ENCODE data around the gene R3HDM2.
"Not testable (repeated sequence)": the region's sequence is repeated elsewhere in the genome, so short reads cannot be mapped to it uniquely, and the experiment has no call there.

Gene R3HDM2

DNA sequence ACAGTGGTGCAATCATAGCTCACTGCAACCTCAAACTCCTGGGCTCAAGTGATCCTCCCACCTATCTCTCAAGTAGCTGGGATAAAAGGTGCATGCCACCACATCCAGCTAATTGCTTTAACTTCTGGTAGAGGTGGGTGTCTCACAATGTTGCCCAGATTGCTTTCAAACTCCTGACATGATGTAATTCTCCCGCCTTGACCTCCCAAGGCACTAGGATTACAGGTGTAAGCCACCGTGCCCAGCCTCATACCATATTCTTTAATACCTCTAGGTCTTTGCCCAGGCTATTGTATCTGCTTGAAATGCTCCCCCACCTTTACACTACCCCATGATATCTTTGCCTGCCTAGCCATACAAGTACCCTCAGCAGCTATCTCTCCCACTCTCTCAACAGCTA is 11.3 kb downstream of the R3HDM2 start:
- DNase-seq = no peak

DNA sequence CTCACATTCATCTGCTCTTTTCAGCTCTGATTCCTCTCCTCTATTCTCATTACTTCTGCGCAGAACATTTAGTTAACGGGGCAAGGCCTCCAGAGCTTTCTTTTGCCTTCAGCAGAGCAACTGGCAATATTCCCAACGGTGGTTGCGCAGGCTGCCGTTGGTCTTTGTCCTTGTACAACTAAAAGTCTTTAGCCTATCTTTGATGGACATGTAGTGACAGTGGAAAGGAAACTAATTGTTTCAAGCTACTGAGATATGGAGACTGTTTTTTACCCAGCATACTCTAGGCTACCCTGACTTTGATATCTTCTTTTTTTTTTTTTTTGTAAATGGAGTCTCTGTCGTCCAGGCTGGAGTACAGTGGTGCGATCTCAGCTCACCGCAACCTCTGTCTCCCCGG is 12.6 kb downstream of the R3HDM2 start:
- DNase-seq = no peak

DNA sequence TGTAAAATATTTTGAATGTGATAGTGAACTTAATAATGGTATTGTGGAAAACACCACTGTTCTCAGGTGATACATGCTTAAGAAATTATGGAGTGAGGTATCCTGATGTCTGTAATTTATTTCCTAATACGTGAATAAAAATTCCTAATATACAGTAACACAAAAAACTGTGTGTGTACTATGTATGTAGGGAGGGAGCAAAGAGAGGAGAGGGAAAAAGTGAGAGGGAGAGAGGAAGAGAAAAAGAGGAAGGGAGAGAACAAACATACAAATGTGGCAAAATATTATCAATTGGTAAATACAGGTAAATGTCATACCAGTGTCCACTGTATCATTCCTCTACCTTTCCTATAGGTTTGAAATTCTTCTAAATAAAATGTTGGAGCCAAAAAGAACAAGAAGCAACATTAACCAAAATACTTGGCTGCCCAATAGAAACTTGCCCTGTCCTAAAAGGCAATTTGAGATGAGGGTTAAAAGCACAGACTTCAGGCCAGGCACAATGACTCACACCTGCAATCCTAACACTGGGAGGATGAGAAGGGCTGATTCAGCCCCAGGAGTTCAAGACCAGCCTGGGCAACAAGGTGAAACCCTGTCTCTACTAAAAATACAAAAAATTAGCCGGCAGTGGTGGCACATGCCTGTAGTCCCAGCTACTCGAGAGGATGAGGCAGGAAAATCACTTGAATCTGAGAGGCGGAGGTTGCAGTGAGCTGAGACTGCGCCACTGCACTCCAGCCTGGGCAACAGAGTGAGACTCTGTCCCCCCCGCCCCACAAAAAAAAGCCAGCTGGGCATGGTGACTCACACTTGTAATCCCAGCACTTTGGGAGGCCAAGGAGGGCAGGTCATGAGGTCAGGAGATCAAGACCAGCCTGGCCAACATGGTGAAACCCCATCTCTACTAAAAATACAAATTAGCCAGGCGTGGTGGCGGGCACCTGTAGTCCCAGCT is 14.5 kb downstream of the R3HDM2 start:
- no peak for DNase-seq

DNA sequence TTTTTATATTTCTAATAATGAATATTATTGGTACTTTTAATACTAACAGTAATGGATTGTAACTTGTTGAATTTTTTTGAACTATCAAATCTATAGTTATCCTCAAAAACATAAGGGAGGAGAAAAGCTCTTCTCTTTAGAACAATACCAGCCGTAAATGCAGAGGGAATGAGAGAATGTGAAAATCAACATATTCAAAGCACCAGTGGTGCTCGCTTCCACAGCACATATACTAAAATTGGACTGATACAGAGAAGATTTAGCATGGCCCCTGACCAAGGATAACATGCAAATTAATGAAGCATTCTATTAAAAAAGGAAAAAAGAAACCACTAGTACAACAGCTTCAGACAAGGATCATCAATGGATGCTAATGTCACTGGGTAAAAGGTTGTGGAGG is 15.8 kb downstream of the R3HDM2 start:
- no peak for DNase-seq

DNA sequence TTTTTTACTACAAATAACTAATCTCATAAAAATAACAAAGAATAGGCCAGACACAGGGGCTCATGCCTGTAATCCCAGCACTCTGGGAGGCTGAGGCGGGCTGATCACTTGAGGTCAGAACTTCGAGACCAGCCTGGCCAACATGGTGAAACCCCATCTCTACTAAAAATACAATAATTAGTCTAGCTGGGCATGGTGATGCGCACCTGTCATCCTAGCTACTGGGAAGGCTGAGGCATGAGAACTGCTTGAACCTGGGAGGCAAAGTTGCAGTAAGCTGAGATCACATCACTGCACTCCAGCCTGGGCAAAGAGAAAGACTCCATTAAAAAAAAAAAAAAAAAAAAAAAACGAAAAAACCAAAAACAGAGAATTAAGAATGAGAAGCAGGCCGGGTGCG is 16.7 kb downstream of the R3HDM2 start:
- DNase-seq = not testable (repeated sequence)

DNA sequence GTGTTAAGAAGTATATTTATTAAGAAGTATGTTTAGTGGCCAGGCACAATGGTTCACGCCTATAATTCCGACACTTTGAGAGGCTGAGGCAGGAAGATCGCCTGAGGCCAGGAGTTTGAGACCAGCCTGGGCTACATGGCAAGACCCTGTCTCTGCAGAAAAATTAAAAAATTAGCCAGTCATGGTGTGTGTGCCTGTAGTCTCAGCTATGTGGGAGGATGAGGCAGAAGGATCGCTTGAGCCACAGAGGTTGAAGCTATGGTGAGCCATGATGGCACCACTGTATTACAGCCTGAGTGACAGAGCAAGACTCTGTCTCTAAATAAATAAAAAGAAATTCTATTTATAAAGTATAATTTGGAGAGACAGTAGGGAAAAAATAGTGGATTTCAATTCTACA is 20.3 kb downstream of the R3HDM2 start:
- DNase-seq = no peak

DNA sequence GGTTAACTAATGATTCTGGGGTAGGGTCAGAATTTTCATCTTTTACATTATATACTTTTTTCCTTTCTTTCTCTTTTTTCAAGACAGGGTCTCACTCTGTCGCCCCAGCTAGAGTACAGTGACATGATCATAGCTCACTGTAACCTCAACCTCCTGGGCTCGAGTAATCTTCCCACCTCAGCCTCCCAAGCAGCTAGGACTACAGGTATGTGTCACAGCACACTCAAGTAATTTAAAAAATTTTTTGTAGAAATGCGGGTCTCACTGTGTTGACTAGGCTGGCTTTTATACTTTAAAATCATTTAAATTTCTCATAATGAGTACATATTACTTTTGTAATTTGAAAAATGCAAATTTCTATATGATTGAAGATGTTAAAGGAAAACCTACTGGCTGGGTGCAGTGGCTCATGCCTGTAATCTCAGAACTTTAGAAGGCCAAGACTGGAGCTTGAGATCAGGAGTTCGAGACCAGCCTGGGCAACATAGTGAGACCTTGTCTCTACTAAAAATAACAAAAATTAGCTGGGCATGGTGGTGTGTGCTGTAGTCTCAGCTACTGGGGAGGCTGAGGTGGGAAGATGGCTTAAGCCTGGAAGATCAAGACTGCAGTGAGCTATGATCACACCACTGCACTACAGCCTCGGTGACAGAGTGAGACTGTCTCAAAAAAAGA is 25.7 kb downstream of the R3HDM2 start:
- DNase-seq = no peak

DNA sequence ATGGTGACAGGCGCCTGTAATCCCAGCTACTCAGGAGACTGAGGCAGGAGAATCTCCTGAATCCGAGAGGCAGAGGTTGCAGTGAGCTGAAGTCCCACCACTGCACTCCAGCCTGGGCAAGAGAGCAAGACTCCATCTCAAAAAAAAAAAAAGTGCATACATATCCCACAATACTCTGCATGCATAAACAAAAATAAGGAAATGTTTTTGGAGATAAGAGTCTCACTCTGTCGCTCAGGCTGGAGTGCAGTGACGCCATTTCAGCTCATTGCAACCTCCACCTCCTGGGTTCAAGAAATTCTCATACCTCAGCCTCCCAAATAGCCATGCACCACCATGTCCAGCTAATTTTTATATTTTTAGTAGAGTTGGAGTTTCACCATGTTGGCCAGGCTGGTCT is 28.7 kb downstream of the R3HDM2 start:
- not testable (repeated sequence) for DNase-seq

DNA sequence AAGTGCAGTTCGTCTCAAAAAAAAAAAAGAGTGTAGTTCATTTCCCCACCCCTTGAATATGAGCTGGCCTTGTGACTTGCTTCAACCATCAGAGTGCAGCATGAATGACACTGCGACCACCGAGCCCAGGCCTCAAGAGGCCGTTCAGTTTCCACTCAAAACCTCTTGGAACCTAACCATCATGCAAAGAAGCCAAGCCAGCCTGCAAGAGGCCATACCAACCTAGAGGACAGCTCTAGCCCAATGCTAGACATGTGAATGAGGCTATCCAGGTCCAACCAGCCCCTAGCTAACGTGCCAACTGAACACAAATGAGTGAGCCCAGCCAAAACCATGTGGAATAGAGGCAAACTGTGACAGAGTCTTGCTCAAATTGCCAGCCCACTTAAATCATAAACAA is 29.7 kb downstream of the R3HDM2 start:
- no peak for DNase-seq

DNA sequence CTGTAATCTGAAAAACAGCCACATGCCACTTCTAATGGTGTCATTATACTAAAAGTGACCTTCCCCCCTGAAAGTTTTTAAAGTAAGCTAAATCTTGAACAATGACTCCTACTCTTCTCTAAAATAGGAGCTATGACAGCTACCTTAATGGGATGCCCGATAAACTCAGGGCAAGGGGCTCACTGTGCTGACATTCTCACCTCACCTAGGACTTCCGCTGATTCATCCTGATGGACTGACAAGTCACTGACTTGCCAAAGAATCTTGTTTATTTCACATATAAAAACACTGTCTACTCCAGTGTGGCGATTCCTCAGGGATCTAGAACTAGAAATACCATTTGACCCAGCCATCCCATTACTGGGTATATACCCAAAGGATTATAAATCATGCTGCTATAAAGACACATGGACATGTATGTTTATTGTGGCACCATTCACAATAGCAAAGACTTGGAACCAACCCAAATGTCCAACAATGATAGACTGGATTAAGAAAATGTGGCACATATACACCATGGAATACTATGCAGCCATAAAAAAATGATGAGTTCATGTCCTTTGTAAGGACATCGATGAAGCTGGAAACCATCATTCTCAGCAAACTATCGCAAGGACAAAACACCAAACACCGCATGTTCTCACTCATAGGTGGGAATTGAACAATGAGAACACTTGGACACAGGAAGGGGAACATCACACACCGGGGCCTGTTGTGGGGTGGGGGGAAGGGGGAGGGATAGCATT is 31.0 kb downstream of the R3HDM2 start:
- not testable (repeated sequence) for DNase-seq

DNA sequence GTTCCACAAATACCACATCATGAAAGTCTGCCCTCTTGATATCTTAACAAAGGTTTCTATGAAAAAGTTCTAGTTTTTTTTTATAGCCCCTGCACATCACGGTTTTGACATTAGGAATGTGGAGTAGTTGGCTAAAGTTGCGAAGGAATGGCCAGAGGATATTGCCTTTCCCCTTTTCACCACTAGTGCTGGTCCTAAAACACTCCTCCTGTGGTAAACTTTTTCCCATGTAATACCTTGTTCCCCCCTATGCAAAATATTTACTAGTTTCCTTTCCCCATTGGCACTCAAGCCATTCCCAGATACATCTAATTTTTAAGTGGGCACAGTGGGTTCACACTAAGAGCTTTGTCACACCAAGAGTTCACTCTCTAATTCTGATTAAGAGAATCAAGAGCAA is 33.4 kb downstream of the R3HDM2 start:
- DNase-seq = no peak

DNA sequence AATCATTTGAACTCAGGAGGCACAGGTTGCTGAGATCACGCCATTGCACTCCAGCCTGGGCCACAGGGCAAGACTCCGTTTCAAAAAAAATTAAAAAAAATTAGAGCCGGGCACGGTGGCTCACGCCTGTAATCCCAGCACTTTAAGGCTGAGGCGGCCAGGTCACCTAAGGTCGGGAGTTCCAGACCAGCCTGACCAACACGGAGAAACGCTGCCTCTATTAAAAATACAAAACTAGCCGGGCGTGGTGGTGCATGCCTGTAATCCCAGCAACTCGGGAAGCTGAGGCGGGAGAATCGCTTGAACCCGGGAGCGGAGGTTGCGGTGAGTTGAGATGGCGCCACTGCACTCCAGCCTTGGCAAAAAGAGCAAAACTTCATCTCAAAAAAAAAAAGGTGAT is 35.7 kb downstream of the R3HDM2 start:
- DNase-seq = no peak

DNA sequence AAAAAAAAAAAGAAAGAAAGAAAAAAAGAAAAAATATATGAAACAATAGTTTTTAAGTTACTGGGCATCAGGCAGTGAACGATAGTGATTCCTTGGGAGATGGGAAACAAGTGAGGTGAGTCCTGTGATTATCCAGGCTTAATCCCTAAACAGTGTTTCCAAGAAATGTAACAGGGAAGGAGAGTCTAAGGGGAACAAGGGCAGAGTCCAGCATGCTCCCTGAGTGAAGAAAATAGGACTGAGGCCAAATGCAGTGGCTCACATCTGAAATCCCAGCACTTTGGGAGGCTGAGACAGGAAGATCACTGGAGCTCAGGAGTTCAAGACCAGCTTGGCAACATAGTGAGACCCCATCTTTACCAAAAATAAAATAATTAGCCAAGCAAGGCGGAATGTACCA is 40.7 kb downstream of the R3HDM2 start:
- DNase-seq = no peak

DNA sequence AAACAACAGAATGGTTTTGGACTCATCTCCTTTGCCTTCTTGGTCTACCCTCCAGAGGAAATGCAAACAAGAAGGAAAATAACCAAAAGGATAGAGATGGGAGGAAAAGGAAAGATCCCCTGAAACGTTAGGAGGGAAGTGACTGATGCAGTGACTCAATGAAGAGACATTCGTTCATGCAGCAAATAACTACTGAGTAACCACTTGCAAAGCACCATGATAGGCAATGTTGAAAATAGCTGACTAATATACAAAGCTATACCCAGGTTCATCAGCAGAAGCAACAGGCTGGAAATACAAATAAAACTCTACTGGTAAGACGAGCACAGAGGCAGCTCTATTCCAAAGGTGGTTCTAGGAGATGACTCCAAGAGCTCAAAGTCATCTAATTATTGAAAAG is 41.8 kb downstream of the R3HDM2 start:
- DNase-seq = no peak

DNA sequence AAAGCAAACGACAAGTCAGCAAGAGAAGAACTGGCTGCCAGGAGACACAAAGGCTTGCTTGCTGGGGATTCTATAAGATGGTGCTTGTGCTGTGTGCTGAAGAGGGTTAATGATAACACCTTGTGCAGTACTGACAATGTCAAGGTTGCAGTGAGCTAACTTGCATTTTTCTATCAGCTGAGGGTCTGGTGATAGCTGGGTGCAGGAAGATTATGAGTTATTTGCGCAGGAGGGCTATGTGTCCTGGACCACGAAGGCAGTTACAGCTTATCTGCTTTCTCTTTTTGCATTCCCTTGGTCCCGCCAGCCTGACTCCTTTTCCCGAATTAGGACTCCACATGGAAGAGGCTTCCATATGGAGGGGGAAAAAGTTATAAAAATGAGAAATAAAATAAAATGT is 42.4 kb downstream of the R3HDM2 start:
- no peak for DNase-seq

DNA sequence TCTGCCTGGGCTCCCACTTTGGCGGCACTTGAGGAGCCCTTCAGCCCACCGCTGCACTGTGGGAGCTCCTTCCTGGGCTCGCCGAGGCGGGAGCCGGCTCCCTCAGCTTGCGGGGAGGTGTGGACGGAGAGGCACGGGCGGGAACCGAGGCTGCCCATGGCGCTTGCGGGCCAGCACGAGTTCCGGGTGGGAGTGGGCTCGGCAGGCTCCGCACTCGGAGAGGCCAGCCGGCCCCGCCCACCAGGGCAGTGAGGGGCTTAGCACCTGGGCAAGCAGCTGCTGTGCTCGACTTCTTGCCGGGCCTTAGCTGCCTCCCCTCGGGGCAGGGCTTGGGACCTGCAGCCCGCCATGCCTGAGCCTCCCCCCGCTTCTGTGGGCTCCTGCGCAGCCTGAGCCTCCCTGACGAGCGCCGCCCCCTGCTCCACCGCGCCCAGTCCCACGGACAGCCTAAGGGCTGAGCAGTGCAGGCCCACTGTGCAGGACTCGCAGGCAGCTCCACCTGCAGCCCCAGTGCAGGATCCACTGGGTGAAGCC is 44.6 kb downstream of the R3HDM2 start:
- no peak for DNase-seq

DNA sequence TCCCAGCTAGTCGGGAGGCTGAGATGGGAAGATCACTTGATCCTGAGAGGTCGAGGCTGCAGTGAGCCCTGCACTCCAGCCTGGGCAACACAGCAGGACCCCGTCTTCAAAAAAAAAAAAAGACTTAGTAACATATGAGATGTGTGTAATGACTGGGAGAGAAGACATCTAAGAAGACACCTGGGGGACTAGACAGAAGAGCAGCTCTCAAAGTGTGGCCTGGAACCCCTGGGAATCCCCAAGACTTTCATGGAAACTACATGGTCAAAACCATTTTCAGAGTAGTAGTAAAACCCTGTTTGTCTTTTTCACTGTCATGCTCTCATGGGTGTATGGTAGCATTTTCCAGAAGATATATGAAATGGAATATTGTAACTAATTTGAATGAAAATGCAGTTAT is 45.3 kb downstream of the R3HDM2 start:
- no peak for DNase-seq

DNA sequence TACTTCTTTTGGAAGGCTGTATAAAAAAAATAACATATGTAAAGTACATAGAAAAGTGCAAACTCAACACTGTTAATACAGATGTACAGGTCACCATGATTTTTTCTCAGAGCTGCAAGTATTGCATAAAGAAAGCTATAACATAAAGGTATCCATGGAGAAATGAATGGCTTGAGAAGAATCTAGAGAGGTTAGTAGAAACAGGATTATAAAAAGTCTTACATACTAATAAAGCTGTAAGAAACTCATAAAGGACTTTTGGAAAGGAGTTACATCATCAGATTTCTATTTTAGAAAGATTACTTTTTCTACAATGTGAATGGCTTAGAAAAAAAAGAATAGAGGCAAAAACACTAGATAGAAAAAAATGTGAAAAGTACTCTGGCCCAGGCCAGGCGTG is 46.4 kb downstream of the R3HDM2 start:
- DNase-seq = no peak

DNA sequence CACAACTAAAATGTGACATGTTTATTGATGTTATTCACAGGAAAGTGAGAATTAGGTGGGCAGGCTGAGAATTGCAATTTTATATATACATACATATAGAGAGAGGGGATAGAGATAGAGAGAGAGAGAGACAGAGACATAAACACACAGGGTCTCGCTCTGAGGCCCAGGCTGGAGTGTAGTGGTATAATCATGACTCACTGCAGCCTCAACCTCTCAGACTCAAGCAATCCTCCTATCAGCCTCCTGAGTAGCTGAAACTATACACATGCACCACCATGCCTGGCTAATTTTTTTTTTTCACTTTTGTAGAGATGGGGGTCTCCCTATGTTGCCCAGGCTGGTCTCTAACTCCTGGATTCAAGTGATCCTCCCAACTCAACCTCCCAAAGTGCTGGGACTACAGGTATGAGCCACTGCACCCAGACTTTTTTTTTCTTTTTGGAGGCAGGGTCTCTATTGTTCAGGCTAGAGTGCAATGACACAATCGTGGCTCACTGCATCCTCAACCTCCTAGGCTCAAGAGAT is 49.1 kb downstream of the R3HDM2 start:
- no peak for DNase-seq

DNA sequence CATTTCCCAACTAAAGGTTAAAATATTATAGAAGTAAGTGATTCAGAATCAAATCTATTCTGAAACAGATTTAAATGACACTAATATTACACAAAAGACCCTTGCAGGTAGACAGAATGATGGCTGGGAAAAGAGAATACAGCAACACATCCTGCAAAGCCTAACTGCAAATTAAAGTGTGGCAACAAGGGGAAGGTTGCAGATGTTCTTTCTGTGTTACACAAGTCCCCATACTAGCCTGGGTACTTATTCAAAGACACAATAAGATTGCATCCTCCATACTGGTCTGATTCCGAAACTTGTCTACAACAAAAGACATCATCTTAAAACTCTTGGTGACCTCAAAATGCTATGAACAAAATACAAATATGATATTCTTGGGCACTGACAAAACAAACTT is 50.5 kb downstream of the R3HDM2 start:
- no peak for DNase-seq

DNA sequence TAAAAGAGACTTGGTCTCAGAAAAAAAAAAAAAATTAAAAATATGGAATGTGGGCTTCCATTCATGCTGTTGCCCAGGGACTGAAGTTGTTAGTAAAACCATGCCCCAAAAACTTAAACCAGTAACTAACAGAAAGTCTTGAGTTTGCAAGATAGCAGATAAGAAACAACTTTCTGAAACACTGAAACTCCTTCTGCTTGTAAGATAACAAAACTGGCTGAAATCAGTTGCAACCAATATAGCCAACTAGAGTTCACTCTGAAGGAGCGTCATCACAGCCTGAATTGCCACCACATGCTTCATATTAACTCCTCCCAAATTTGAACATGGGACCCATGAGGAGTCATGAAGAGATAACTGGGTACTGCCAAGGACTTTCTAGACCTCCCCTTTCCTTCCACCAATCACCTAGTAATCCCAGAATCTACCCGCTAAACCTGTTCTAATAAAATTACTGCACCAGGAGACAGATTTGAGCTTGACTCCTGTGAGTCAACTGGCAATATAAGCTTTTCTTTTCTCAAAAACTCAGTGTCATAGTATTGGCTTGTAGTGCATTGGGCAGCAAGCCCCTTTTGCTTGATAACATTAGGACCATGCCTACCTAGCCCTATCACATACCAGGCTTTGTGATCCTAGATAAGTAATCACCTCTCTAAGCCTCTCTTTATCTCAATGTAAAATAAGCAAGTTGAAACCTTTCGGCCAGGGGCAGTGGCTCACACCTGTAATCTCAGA is 53.6 kb downstream of the R3HDM2 start:
- no peak for DNase-seq

DNA sequence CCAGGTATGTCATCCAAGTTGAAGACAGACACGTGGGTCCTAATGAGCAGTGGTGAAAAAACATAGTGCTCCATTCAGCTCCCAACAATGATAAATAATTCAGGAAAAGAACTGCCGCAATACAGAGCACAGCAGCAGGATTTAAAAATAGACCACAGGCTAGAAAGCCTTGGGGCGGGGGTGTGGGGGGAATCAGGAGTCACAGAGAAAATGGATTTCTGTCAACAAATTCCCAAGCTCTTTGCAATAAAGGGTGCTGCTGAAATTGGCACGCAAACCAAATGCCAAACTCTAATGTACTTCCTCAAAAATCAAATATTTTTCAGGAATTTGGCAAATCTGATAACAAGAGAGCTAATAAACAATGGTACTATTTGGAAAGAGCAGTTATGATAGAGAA is 58.6 kb downstream of the R3HDM2 start:
- DNase-seq = no peak
